ENCODE measurements around the gene WFDC2.

WFDC2 gene

DNA sequence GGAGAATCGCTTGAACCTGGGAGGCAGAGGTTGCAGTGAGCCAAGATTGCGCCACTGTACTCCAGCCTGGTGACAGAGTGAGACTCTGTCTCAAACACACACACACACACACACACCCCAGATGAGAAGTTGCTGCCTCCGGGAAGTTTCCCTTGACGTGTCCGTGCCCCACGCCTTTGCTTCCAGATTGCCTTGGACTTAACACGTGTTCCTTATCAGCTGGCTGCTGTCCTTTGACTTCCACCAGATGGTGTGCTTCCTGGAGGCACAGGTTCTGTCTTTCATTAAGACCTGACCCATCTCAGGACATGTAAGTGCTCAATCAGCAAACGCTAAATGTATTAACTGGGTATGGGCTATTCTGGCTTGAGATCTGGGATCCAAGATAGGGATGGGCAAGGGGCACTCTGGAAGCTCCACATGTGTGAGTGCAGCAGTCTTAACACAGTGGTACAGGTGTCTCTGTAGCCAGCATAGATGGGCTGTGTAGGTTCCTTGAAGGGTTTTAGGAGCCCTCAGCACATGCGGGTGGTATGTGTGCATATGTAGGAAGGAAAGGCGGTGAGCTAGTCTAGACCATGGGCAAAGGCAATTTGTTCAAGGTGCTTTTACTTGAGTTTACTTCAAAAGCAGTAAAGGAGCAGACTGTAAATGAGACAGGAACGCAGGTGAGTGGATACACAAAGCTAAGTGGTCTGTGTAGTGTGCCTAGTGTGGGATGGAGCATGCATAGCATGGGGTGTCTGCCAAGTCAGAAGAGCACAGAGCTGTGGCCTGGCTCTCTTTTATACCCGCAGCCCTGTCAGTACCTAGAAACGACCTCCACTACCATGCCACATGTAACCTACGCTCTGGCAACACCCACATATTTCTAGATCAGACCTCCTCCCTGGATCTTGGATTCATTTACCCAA is 42.1 kb upstream of the WFDC2 start:
- DNase-seq (ENCODE audit: low spot score) = no peak
- no peak for TF ChIP-seq CTCF (IDR thresholded peaks at IDR 0.05; ENCODE audit: borderline replicate concordance, control extremely low read depth, extremely low read depth, insufficient read depth, missing control alignments)
- in situ Hi-C loops (cut with MboI; ENCODE audit: low sequenced_read_pairs, unreplicated experiment) = no loop called here

DNA sequence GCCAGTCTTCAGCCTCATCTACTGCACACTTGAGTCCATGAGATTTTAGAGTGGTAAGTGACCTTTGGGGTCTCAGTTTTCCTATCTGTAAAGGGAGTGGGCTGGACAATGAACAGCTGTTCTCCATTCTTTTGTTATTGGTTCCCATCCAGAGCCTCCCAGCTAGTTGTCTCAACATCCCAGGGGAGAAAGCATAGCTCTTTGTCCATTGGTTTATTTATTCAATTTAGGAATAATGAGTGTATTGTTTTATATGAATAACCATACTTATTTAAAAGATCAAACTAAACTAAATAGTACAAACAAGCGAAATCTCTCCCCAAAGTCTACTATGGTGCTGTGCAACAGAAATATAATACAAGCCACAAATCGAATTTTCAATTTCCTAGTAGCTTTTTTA is 39.9 kb upstream of the WFDC2 start:
- in situ Hi-C loops (cut with MboI; ENCODE audit: low sequenced_read_pairs, unreplicated experiment) = no loop called here
- TF ChIP-seq CTCF (IDR thresholded peaks at IDR 0.05; ENCODE audit: borderline replicate concordance, control extremely low read depth, extremely low read depth, insufficient read depth, missing control alignments) = no peak
- no peak for DNase-seq (ENCODE audit: low spot score)

- no peak for TF ChIP-seq CTCF (IDR thresholded peaks at IDR 0.05; ENCODE audit: borderline replicate concordance, control extremely low read depth, extremely low read depth, insufficient read depth, missing control alignments)
- in situ Hi-C loops (cut with MboI; ENCODE audit: low sequenced_read_pairs, unreplicated experiment) = no loop called here
- peak; percentile 45 for DNase-seq (ENCODE audit: low spot score)
These were observed 37.3 kb upstream of the WFDC2 start for GRCh38 chr20:45432294-45432693.

GRCh38 chr20:45433316-45433715 is 36.2 kb upstream of the WFDC2 start:
- DNase-seq (ENCODE audit: low spot score) = no peak
- in situ Hi-C loops (cut with MboI; ENCODE audit: low sequenced_read_pairs, unreplicated experiment) = no loop called here
- no peak for TF ChIP-seq CTCF (IDR thresholded peaks at IDR 0.05; ENCODE audit: borderline replicate concordance, control extremely low read depth, extremely low read depth, insufficient read depth, missing control alignments)

DNA sequence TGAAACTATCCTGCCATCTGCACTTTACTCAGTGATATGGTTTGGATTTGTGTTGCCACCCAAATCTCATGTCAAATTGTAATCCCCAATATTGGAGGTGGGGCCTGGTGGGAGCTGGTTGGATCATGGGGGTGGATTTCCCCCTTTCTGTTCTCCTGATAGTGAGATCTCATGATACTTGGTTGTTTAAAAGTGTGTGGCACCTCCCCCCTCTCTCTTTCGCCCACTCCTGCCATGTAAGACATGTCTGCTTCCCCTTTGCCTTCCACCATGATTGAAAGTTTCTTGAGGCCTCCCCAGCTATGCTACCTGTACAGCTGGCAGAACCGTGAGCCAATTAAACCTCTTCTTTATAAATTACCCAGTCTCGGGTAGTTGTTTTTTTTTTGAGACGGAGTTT is 35.6 kb upstream of the WFDC2 start:
- DNase-seq (ENCODE audit: low spot score) = no peak
- in situ Hi-C loops (cut with MboI; ENCODE audit: low sequenced_read_pairs, unreplicated experiment) = no loop called here
- no peak for TF ChIP-seq CTCF (IDR thresholded peaks at IDR 0.05; ENCODE audit: borderline replicate concordance, control extremely low read depth, extremely low read depth, insufficient read depth, missing control alignments)

GRCh38 chr20:45436732-45437485 is 32.6 kb upstream of the WFDC2 start:
- peak; percentile 98 for TF ChIP-seq CTCF (IDR thresholded peaks at IDR 0.05; ENCODE audit: borderline replicate concordance, control extremely low read depth, extremely low read depth, insufficient read depth, missing control alignments)
- peak; percentile 87 for DNase-seq (ENCODE audit: low spot score)
- in situ Hi-C loops (cut with MboI; ENCODE audit: low sequenced_read_pairs, unreplicated experiment) = no loop called here
